Measurements from ENCODE around the gene TTC23.

The TTC23 gene

GRCh38 chr15:99187936-99188335 lies 61.4 kb downstream of the TTC23 start:
- DNase-seq: no peak

GRCh38 chr15:99185414-99186130 lies 63.8 kb downstream of the TTC23 start:
- DNase-seq: no peak

DNA sequence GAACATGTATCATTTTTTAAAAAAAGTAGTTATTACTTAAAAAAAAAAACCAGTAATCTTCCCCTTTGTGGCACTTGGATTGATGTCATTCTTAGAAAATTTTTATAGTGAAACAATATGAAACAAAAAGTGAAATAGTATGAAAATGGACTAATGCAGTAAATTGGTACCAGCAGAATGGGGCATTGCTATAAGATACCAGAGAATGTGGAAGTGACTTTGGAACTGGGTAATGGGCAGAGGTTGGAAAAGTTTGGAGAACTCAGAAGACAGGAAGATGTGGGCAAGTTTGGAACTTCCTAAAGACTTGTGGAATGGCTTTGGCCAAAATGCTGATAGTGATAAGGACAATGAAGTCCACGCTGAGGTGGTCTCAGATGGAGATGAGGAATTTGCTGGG lies 66.6 kb downstream of the TTC23 start:
- DNase-seq: no peak

GRCh38 chr15:99181545-99181971 lies 67.8 kb downstream of the TTC23 start:
- no peak for DNase-seq

DNA sequence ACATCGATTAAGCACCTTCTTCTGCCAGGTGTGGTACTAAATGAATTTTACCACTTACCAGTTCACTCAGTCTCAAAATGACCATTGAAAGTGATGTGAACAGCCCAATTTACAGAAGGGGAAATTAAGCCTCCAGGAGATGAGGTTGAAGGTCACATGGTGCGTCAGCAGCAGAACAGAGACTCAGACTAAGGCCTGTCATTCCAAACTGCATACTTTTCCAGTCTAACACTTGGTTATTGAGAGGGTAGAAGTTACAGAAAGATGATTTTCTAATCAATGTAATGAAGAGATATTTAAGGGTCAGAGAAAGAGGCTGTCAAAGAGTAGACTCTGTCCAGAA lies 68.4 kb downstream of the TTC23 start:
- no peak for DNase-seq

DNA sequence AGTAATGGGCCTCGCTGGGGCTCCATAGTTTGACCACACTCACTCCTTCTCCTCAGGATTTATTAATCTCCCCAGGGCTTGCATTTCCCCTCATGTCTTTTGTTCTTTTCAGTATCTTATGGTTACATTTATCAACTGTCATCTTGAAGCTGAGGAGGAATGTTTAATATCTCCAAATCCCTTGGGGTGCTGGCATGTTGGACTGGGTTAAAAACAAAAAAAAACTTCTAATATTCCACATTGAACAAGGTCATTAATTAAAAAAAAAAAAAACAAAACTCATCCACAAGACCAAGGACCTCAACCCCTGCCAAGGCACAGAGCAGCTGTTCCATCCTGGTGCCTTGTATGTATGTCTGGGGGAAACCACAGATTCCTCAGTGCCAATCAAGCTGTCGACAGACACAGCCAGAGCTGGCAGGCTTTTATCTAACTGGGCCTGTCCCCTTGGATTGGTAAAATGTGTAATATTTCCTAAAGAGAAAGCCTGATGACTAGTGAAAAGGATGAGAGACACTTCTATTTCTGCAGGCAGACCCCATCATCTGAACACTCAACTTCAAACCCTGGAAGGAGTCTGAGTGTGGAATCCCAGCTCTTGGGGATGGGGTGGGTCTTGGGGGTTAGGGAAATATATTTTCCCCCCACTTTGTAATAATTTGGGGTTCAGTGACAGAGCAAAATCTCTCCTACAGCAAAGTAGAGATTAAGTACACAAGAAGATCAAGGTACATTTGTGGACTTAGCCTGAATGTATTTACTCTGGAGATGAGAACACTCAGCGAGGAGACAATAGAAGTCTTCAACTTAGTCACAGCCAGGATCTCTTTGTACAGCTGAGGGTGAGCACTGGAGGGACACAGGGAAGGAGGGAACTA lies 69.1 kb downstream of the TTC23 start:
- no peak for DNase-seq

GRCh38 chr15:99177679-99178078 lies 71.7 kb downstream of the TTC23 start:
- no peak for DNase-seq

DNA sequence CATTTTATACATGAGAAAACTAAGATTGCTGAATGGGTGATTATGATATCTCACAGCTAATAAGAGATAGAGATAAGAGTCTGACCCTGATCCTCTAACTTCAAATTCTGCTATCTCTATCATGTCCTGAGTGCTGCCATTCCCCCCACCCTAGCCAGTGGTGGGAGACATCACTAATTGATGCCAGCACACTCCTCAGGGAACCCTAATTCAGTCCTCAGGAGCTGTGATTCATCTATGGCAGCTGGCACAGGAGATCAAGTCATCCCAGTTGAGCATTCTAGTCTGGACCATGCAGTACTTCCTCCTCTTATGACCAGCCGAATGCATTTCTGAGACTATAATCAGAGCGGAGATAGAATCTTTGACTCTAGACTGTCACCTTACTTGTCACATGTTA lies 72.6 kb downstream of the TTC23 start:
- no peak for DNase-seq

- DNase-seq: no peak
Observed at GRCh38 chr15:99174567-99175395, 74.6 kb downstream of the TTC23 start.

- DNase-seq: no peak
Observed at GRCh38 chr15:99172989-99173388, 76.4 kb downstream of the TTC23 start.

GRCh38 chr15:99172171-99172570 lies 77.2 kb downstream of the TTC23 start:
- DNase-seq: no peak

DNA sequence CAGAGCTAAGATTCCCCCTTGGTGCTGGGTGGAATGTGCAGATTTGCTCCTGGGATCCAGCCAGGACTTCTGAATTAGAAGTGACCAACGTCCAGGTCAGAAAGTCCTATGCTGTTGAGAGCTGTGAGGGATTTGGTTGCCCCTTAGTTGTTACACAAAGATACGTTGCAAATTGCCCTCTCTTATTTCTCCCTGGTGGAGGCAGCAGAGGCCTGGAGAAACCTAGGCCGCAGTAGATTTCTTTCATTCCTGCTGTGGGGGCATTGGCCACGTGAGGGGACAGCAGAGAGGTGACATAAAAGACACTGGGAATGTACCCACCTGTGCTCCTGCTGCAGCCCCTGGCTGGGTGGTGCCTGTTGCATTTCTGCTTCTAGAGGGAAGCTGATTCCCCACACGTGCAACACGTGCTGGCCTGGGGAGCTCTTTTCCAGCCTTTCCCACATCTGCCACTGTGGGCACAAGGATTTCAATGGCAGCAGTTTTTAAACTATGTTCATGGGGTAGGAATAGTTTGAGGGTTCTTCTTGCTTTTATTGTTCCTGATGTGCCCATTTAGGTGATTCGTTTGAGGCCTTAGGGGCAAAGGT lies 78.8 kb downstream of the TTC23 start:
- DNase-seq: no peak

DNA sequence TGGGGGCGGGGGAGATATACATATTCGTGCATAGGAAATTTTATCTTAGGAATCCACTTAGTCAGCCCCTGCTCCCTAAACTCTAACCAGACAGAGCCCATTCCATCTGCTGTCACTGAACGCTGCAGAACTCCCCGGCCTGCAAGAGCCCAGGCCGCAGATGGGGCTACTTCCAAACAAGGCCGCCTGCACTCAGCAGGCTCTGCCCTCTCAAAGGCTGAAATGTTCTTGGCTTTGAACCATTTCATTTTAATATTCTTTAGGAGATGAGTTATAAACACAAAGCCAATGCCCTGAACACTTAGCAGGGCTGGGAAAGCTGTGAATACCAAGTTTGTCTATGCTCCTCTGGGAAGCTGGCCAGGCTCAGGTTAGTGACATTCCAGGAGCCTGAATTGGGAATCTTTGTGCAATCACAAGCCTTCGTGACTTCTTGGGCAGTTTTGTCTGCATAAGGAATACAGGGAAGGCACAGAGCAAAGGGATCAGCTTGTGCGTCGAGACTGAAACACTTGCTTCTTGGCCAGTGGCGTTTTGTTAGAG lies 79.5 kb downstream of the TTC23 start:
- no peak for DNase-seq

DNA sequence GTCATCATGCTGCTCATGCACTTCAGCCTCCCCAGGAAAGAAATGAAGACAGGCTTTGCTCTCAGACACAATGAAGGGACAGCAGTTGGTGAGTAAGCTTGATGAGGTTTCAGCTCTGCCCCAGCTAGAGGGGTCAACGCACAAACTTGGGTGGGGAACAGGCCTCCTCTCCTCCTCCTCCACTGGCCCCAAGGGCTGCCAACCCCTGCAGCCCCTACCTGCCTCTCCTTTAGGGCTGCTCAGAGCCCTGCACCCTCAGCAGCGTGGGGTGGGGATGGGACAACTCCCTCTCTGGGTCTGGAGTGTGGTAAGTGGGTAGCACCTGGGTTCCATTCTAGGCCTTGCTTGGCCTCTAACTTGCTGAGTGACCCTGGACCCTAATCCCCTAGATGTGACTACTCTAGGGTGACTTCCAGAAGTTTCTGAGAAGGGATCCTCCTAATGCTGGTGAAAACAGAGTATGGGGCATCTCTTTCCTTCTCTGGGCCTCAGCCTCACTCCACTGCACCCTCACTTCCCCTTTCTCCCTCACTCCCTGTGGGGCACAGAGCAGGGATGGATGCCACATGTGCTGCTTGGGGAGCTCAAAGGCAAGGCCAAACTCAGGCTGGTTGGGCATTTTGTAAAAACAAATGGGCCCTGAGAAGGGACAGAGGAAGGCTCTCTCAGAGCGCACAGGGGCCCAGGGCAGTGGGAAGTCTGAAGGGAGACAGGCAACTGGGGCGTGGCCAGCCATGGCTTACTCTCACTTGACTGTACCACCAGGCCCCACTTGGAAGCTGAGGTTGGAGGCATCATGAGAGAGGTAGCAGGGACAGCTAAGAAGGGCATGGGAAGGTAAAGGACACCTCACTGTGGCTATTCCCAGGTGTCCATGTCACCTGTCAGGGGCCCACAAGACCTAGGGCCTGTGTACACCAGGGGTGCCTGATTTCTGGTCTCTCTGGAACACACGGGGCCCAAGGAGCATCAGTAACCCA lies 80.5 kb downstream of the TTC23 start:
- no peak for DNase-seq

DNA sequence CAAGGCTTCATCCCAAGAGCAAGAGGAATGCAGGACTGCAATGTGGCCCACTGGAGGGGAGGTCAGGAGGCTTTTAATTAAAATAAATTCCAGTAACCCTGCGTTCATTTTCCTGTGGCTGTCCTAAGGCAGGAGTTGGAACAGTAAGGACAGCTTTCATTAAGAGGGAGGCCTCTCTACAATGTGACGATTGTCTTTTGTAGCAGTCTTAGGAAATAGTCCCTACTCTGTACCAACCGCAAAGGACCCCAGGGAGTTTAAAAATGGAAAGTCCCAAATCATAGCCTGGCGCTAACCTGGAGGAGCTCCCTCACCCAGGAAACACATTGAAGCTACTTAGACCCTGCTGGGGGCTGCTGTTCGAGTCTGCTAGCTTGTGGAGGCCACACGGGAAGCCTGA lies 81.7 kb downstream of the TTC23 start:
- DNase-seq: no peak

DNA sequence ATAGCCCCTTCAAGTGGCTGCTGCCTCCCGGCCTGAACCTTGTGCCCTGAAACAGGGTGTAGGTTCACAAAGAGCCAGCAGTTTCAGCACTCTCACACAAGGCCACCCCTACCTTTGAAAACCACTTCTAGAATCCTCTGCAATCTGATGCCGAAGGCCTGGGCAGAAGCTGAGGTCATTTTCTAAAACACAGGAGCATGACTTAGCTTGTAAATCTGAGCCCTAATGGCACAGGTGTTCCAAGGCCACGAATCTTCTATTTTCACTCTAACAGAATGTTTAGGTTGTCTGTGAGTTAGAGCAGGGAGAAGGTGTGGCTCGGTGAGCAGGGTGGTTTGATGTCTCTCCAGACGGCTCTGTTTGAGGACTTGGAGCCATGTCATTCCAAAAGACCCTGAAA lies 82.2 kb downstream of the TTC23 start:
- DNase-seq: no peak

GRCh38 chr15:99165956-99166689 lies 83.3 kb downstream of the TTC23 start:
- no peak for DNase-seq

DNA sequence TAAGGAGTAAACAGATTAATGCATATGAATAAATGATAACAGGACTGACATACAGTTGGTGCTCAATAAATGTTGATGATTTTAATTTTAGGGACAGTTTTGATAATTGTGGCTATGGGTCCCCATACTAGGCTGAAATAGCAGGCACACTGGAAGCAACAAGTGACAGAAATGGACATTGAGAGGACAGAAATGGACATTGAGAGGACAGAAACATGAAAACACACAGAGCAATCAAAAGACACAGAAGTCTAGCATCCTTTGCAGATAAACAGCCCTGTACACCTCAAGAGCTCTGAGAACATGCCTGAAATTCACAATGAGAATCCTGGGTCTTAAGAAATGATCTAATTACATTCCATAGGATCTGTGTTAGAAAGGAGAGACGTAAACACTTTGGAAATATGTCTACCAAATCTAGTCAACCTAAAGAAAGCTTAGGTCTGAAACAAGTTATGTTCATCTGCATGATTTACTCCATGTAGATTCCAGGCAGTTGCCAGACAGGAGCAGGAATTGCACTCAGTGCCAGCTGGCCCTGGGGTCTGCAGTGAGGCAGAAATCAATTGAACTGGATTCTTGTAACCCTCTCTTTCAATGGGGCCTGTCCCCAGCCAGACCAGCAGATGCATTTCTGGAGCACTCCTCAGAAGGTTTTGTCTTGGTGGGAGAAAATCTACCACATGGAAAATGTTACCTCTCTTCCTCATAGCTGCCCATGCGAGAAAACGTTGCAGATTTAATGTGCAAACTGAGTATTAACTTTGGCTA lies 84.2 kb downstream of the TTC23 start:
- no peak for DNase-seq

GRCh38 chr15:99164119-99164518 lies 85.3 kb downstream of the TTC23 start:
- no peak for DNase-seq
